ENCODE data around the gene PPP1R36. TPM values are rescaled to one million over a fixed set of nuclear protein-coding genes. Genes with fewer than 3 reads are reported as not detected.
A peak's percentile ranks its signal among the peaks of the same experiment; 100 is the strongest.

The PPP1R36 gene
- total RNA-seq, 1 donor = 3.5 TPM

DNA sequence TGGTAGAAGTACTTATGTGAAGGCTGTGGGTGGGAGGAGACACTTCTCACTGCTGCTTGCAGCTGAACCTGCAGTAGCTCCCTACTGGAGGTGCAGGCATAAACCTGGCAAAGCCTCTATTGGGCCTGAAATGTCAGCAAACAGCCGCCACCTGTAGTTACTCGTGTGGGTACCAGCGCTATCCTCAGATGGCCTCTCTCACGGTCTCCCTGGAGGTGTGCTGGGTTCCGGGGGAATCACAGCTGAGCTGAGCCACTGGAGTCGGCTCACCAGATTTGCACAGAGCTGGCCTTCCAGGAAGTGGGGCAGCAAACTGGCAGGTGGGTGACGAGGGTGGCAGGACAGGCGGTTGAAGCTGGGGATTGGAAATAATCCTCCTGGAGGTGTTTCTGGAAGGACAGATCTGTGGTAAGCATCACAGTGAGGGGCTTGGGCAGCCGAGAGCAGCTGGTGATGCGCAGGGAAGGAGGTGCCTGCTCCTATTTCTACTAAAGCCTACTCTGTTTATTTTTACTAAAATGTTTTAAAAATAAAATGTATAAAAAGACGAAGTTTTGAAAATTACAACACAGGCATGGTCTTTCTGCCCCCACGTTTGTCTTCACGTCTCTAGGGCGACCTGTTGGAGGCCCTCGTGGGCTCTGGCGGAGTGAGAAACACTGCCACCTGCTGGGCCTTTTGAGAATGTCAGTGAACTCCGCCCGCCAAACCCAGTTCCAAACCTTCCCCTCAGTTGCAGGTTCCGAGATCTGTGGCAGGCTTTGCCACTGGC lies 86.6 kb downstream of the PPP1R36 start:
- DNase-seq (ENCODE audit: low read depth) = peak; percentile 82
- no peak overlapping the region for H3K4me3 ChIP-seq (ENCODE audit: low read depth, low read length)
- TF ChIP-seq, protein P1, sequence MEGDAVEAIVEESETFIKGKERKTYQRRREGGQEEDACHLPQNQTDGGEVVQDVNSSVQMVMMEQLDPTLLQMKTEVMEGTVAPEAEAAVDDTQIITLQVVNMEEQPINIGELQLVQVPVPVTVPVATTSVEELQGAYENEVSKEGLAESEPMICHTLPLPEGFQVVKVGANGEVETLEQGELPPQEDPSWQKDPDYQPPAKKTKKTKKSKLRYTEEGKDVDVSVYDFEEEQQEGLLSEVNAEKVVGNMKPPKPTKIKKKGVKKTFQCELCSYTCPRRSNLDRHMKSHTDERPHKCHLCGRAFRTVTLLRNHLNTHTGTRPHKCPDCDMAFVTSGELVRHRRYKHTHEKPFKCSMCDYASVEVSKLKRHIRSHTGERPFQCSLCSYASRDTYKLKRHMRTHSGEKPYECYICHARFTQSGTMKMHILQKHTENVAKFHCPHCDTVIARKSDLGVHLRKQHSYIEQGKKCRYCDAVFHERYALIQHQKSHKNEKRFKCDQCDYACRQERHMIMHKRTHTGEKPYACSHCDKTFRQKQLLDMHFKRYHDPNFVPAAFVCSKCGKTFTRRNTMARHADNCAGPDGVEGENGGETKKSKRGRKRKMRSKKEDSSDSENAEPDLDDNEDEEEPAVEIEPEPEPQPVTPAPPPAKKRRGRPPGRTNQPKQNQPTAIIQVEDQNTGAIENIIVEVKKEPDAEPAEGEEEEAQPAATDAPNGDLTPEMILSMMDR (IDR thresholded peaks at IDR 0.05; ENCODE audit: insufficient read depth, low read depth, low read length) = peak; percentile 81

DNA sequence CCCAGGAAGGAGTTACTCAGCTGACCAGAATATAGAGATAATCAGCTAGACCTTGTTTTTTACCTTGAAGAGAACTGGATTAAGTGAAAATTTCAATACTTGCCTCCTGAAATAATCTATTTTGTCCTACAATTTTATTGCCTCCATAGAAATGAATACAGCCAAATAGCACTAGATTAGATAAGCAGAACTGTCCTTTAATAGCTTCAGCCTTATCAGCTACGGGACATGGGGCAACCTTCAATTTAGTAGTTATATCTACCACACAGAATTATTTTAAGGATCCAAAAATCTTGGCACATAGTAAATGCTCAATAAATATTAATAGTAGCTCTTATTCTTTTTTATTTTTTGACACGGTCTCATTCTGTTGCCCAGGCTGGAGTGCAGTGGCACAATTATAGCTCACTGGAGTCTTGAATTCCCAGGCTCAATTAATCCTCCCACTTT lies 87.2 kb downstream of the PPP1R36 start:
- DNase-seq (ENCODE audit: low read depth) = no peak
- TF ChIP-seq, protein P1 (IDR thresholded peaks at IDR 0.05; ENCODE audit: insufficient read depth, low read depth, low read length) = no peak
- no peak overlapping the region for H3K4me3 ChIP-seq (ENCODE audit: low read depth, low read length)

DNA sequence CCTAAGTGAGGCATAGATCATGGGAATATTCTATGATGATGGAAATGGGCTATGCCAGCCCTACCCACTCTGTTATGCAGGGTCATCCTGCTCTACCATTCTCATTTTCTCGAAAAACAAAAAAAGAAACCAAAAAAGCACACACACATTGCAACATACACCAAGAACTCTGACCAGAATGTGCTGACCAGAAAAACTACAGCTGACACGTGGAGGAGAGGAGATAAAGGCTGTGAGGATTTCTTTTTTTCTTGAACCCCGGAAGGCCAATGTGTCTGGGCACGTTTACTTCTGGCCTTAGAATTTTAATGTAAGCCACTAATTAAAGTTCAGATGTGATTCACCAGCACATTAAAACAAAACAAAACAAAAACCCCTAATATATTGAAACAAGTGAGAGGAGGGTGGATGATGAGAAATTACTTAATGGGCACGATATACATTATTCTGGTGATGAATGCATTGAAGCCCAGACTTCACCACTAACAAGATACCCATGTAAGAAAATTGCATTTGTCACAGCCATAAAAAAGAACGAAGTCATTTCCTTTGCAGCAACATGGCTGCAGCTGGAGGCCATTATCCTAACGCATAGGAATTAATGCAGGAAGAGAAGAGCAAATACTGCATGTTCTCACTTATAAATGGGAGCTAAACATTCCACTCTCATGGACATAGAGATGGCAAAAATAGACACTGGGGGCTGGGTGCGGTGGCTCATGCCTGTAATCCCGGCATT lies 88.1 kb downstream of the PPP1R36 start:
- TF ChIP-seq, protein P1 (IDR thresholded peaks at IDR 0.05; ENCODE audit: insufficient read depth, low read depth, low read length) = no peak
- no peak overlapping the region for H3K4me3 ChIP-seq (ENCODE audit: low read depth, low read length)
- DNase-seq (ENCODE audit: low read depth) = peak; percentile 89

DNA sequence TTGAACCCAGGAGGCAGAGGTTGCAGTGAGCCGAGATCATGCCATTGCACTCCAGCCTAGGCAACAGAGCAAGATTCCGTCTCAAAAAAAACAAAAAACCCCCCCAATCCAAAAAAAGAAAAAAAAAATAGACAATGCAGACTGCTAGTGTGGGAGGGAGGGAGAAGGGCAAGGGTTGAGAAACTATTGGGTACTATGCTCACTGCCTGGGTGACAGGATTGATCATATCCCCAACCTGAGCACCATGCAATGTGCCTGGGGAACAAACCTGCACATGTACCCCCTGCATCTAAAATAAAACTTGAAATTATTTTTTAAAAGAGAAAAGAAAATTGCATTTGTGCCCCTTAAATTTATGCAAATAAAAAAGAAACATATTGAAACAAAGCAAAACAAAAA lies 88.9 kb downstream of the PPP1R36 start:
- TF ChIP-seq, protein P1 (IDR thresholded peaks at IDR 0.05; ENCODE audit: insufficient read depth, low read depth, low read length) = no peak
- H3K4me3 ChIP-seq (ENCODE audit: low read depth, low read length) = no peak overlapping the region
- no peak for DNase-seq (ENCODE audit: low read depth)

Small RNAs within 50 kb of the gene (small RNA-seq; reads per million reads assigned to genes)
- gene AL049869.4 = not detected

Other genes starting within 250 kb of the PPP1R36 start
- 30.9 and 53.1 TPM in 2 replicates for gene MTHFD1, start 161.6 kb upstream of the PPP1R36 start, total RNA-seq
- 1.9 and 3.0 TPM in 2 replicates for gene AKAP5, start 84.5 kb upstream of the PPP1R36 start, total RNA-seq
- gene ZBTB25, start 46.1 kb upstream of the PPP1R36 start, total RNA-seq = 8.6 and 9.0 TPM in 2 replicates
- 52.8 and 83.8 TPM in 2 replicates for gene ZBTB1, start 45.2 kb upstream of the PPP1R36 start, total RNA-seq
- 83.4 and 165 TPM in 2 replicates for gene HSPA2, start 9.2 kb upstream of the PPP1R36 start, total RNA-seq
- 8.7 and 11.2 TPM in 2 replicates for gene PLEKHG3, start 154.5 kb downstream of the PPP1R36 start, total RNA-seq